ENCODE measurements around the gene MAGI2. TPM values are rescaled to one million over a fixed set of nuclear protein-coding genes. Genes with fewer than 3 reads are reported as not detected.

Gene MAGI2
- total RNA-seq, 1 donor from 2014 or later, result 5.4 TPM

DNA sequence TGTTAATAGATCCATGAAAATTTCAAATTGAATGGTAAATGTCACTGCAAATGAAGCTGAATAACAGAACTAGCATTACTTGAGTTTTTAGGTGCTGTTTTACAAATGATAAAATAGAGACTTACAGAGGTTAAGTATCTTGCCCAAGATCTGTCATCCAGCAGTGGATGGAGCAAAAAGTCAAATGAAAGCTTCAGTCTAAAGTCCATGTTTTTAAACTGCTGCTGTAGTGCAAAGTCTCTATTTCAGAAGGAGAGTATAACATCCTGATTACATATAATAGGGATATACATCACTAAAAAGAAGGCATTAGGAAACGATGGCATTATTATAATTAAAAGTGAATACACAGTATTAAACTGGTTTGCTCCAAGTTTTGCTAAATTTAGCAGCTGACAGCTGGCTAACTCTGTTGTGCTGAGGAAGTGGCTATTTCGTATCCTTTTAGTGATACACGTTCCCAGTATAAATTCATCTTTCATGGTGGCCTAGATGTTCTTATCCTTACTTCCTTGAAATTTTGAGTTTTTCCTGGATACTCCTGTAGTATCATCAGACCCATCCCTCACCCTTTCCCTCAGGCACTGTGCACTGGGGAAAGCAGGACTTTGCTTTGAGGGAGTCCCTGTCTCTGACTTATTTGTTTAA lies 603.2 kb downstream of the MAGI2 start:
- no peak overlapping the region for H3K9ac ChIP-seq (ENCODE audit: low read length)
- H3K4me1 ChIP-seq (ENCODE audit: insufficient read depth, low read length), result peaks cover 7% of the 10 kb centered on the region
- no peak for FAIRE-seq
- TF ChIP-seq CTCF (IDR thresholded peaks at IDR 0.05; ENCODE audit: insufficient read depth, low read depth, low read length), result no peak
- TF ChIP-seq EZH2 (IDR thresholded peaks at IDR 0.05; ENCODE audit: insufficient read depth, low read length), result no peak
- no peaks in the 10 kb centered on the region for H3K36me3 ChIP-seq (ENCODE audit: insufficient read depth, low read length)
- no peaks in the 10 kb centered on the region for H3K27me3 ChIP-seq (ENCODE audit: insufficient read depth, low read length)
- no peak overlapping the region for H3K27ac ChIP-seq (ENCODE audit: low read depth, low read length)
- no peaks in the 10 kb centered on the region for H3K79me2 ChIP-seq (ENCODE audit: insufficient read depth, low read length)
- H3K4me2 ChIP-seq (ENCODE audit: low read length), result no peak overlapping the region
- Mint-ChIP-seq H3K36me3 (ENCODE audit: low read depth, unreplicated experiment) (no peaks in the 10 kb centered on the region), H3K27me3 (ENCODE audit: low read depth, unreplicated experiment) (no peaks in the 10 kb centered on the region), H3K4me1 (ENCODE audit: low read depth, unreplicated experiment) (peaks cover 9% of the 10 kb centered on the region), H3K4me3 (ENCODE audit: unreplicated experiment) (no peak overlapping the region), H3K9me3 (ENCODE audit: unreplicated experiment) (no peaks in the 10 kb centered on the region), H3K27ac (ENCODE audit: unreplicated experiment) (no peak overlapping the region)
- H2AFZ ChIP-seq (ENCODE audit: low read depth, low read length), result no peak overlapping the region
- DNase-seq (ENCODE audit: low read depth), result no peak
- no peak overlapping the region for H3K4me3 ChIP-seq (ENCODE audit: insufficient read depth, low read depth, low read length)
- no peaks in the 10 kb centered on the region for H3K9me3 ChIP-seq (ENCODE audit: insufficient read depth, low read depth, low read length)
- no peaks in the 10 kb centered on the region for H4K20me1 ChIP-seq (ENCODE audit: insufficient read depth, low read length)

DNA sequence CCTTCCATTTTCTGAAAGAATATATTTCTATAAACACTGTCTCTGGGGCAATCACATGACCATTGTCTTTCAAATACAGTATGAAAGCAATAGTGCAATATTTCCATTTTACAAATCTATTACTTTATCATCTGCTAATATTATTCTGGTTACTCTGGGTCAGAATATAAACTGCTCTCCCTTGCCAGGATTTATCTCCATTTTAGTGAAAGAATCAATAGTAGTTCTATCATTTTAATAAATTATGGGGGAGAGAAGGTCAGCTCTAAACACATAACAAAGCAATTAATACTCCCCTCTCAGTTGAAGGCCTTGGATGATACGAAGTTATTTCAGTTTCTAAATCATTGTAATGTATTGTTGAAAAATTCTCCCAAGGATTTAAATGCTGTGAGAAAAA lies 608.3 kb downstream of the MAGI2 start:
- no peaks in the 10 kb centered on the region for H3K4me1 Mint-ChIP-seq (ENCODE audit: low read depth, unreplicated experiment)
- H3K4me3 Mint-ChIP-seq (ENCODE audit: unreplicated experiment), result no peak overlapping the region
- Histone ChIP-seq H3K27me3 (ENCODE audit: insufficient read depth, low read length) (no peaks in the 10 kb centered on the region), H3K27ac (ENCODE audit: low read depth, low read length) (no peak overlapping the region), H3K4me3 (ENCODE audit: insufficient read depth, low read depth, low read length) (no peak overlapping the region), H3K36me3 (ENCODE audit: insufficient read depth, low read length) (no peaks in the 10 kb centered on the region), H2AFZ (ENCODE audit: low read depth, low read length) (no peak overlapping the region), H4K20me1 (ENCODE audit: insufficient read depth, low read length) (no peaks in the 10 kb centered on the region), H3K4me2 (ENCODE audit: low read length) (no peak overlapping the region), H3K9ac (ENCODE audit: low read length) (no peak overlapping the region), H3K9me3 (ENCODE audit: insufficient read depth, low read depth, low read length) (no peaks in the 10 kb centered on the region), H3K4me1 (ENCODE audit: insufficient read depth, low read length) (no peaks in the 10 kb centered on the region), H3K79me2 (ENCODE audit: insufficient read depth, low read length) (no peaks in the 10 kb centered on the region)
- no peaks in the 10 kb centered on the region for H3K36me3 Mint-ChIP-seq (ENCODE audit: low read depth, unreplicated experiment)
- FAIRE-seq (no peak), DNase-seq (ENCODE audit: low read depth) (no peak)
- no peak for TF ChIP-seq EZH2 (IDR thresholded peaks at IDR 0.05; ENCODE audit: insufficient read depth, low read length)
- no peak for TF ChIP-seq CTCF (IDR thresholded peaks at IDR 0.05; ENCODE audit: insufficient read depth, low read depth, low read length)
- no peaks in the 10 kb centered on the region for H3K9me3 Mint-ChIP-seq (ENCODE audit: unreplicated experiment)
- H3K27me3 Mint-ChIP-seq (ENCODE audit: low read depth, unreplicated experiment), result no peaks in the 10 kb centered on the region
- H3K27ac Mint-ChIP-seq (ENCODE audit: unreplicated experiment), result no peak overlapping the region

DNA sequence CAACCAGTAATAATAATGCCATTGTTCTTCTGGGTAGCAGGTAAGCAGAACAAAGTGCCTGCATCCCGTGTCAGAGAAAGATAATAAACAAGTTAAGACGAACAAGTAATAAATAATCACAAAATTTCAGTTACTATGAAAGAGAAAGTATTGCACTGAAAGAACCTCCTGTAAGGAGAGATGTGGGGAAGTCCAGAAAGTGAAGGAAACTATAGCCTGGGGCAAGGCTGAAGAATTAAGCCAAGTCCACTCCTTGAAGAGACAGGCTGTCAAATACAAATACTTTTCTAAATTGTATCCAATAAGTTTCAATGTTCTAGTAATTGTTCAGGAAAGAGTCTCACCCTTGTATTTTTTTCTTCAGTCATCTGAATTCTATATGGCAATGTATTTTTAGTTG lies 611.4 kb downstream of the MAGI2 start:
- Mint-ChIP-seq H3K4me1 (ENCODE audit: low read depth, unreplicated experiment) (no peaks in the 10 kb centered on the region), H3K27ac (ENCODE audit: unreplicated experiment) (no peak overlapping the region), H3K27me3 (ENCODE audit: low read depth, unreplicated experiment) (no peaks in the 10 kb centered on the region), H3K36me3 (ENCODE audit: low read depth, unreplicated experiment) (no peaks in the 10 kb centered on the region), H3K9me3 (ENCODE audit: unreplicated experiment) (peaks cover 5% of the 10 kb centered on the region), H3K4me3 (ENCODE audit: unreplicated experiment) (no peak overlapping the region)
- TF ChIP-seq CTCF (IDR thresholded peaks at IDR 0.05; ENCODE audit: insufficient read depth, low read depth, low read length), result no peak
- no peak for TF ChIP-seq EZH2 (IDR thresholded peaks at IDR 0.05; ENCODE audit: insufficient read depth, low read length)
- Histone ChIP-seq H3K4me1 (ENCODE audit: insufficient read depth, low read length) (no peaks in the 10 kb centered on the region), H3K27ac (ENCODE audit: low read depth, low read length) (no peak overlapping the region), H3K27me3 (ENCODE audit: insufficient read depth, low read length) (no peaks in the 10 kb centered on the region), H3K36me3 (ENCODE audit: insufficient read depth, low read length) (no peaks in the 10 kb centered on the region), H4K20me1 (ENCODE audit: insufficient read depth, low read length) (no peaks in the 10 kb centered on the region), H3K4me2 (ENCODE audit: low read length) (no peak overlapping the region), H3K9ac (ENCODE audit: low read length) (no peak overlapping the region), H3K4me3 (ENCODE audit: insufficient read depth, low read depth, low read length) (no peak overlapping the region), H3K79me2 (ENCODE audit: insufficient read depth, low read length) (no peaks in the 10 kb centered on the region), H2AFZ (ENCODE audit: low read depth, low read length) (no peak overlapping the region), H3K9me3 (ENCODE audit: insufficient read depth, low read depth, low read length) (no peaks in the 10 kb centered on the region)
- DNase-seq (ENCODE audit: low read depth), result no peak
- FAIRE-seq, result no peak

All from astrocyte (in vitro differentiated cells and primary cell).